Mucosa of stomach (tissue), 1 donor: ENCODE measurements around the gene CEP43.
"Not testable (repeated sequence)": the region's sequence is repeated elsewhere in the genome, so short reads cannot be mapped to it uniquely, and the experiment has no call there.

Source experiments
- H3K27me3 ChIP-seq: one replicate; pipeline ENCODE4 v1.7.0; 2013; ENCODE audit warnings: mild to moderate bottlenecking, low read length; ENCODE audit not compliant: control insufficient read depth, insufficient read depth
- H3K36me3 ChIP-seq: one replicate; pipeline ENCODE4 v1.7.0; 2013; ENCODE audit warnings: low read length; ENCODE audit not compliant: control insufficient read depth, insufficient read depth
- H3K4me1 ChIP-seq: one replicate; pipeline ENCODE4 v1.7.0; 2013; ENCODE audit warnings: mild to moderate bottlenecking, low read length; ENCODE audit not compliant: control insufficient read depth, insufficient read depth
- H3K4me3 ChIP-seq: one replicate; pipeline ENCODE4 v1.7.0; 2013; ENCODE audit warnings: low read length
- H3K9ac ChIP-seq: one replicate; pipeline ENCODE4 v1.7.0; 2013; ENCODE audit warnings: mild to moderate bottlenecking, low read length, moderate library complexity
- H3K9me3 ChIP-seq: one replicate; pipeline ENCODE4 v1.7.0; 2013; ENCODE audit warnings: mild to moderate bottlenecking, low read length, moderate library complexity; ENCODE audit not compliant: control insufficient read depth
- donor health status: Pancreatic carcinoma.

The CEP43 gene, protein sequence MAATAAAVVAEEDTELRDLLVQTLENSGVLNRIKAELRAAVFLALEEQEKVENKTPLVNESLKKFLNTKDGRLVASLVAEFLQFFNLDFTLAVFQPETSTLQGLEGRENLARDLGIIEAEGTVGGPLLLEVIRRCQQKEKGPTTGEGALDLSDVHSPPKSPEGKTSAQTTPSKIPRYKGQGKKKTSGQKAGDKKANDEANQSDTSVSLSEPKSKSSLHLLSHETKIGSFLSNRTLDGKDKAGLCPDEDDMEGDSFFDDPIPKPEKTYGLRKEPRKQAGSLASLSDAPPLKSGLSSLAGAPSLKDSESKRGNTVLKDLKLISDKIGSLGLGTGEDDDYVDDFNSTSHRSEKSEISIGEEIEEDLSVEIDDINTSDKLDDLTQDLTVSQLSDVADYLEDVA

DNA sequence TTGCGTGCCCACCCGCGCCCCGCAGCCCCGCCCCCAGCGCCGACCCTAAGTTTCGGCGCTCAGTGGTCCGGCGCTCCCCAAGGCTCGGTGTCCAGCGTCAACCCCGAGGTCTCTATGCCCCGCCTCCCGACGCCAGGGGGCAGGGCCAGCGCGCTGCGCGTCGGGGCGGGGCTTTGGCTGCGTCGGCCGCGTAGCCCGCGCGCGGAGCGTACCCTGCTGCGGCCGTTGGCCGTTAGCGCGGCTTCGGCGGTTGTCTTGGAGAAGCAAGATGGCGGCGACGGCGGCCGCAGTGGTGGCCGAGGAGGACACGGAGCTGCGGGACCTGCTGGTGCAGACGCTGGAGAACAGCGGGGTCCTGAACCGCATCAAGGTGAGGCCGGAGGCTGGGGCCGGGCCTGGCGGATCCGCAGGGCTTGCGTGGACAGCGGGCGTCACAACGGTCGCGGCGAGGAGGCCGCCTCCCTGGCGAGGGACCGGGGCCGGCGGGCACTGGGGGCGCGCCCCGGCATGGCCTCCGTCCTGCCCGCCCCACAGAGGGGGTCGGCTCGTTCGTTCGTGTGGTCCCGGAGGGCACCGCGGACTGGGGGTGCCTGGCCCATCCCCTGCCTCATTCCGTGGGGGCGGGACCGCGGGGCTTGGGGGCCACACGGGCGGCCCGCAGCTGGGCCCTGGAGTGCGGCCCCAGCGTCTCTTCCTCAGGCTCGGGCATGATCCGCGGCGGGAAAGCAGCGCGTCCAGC, at the start of gene CEP43:
TSS of gene CEP43 (plus strand) at position 253 of the 739 bp plus-strand sequence. CDS start at position 269, 16 bp downstream.
- peak within 1 kb of the TSS; percentile 77 for H3K9ac ChIP-seq
- no peaks in the 10 kb centered on the region for H3K27me3 ChIP-seq
- peaks cover 15% of the 10 kb centered on the region for H3K4me1 ChIP-seq
- no peaks in the 10 kb centered on the region for H3K9me3 ChIP-seq
- H3K4me3 ChIP-seq, result peak within 1 kb of the TSS; percentile 86
- H3K36me3 ChIP-seq, result no peaks in the 10 kb centered on the region

DNA sequence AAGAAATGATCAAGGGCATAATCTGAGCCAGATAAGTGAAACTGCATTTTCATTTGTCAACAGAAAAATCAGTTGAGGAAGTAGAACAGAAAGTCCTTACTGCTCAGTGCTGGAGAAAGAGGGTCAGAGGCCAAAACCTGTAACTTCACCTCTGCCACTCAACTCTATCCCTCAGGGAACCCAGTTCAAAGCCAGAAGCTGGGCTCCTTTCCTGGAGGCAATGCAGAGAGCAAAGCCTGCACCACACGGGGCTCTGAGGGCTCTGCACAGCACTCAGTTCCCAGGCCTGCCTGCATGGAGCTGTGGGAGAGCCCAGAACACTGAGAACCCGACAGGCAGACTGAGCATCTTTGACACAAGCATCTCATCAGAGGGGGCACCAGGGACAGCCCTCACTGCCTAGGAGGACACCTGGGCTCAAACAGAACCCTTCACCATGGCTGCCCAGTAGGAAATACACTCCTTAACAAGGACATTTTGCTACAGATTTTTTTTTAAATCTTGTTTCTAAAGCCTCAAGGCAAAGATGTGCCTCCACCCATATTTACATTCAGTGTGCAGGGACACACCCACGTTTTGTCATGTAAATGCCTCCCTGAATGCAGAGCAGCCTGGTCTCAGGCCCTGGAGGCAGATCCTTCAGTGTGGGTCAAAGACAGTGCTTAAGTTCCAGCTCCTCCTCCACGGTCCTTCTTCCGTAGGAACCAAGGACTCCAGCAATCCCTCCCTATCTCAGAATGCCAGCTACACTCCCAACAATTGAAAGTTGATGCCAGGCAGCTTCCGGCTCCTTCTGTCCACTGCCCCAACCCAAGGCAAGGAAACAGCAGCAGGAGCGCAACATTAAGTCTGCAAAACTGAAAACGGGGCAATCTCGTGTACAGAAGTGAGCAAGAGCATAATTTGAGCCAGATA, 49.4 kb upstream of the CEP43 start:
- H3K36me3 ChIP-seq, result peaks cover 6% of the 10 kb centered on the region
- H3K27me3 ChIP-seq, result no peaks in the 10 kb centered on the region
- peak overlapping the region; percentile 64 for H3K9ac ChIP-seq
- H3K4me1 ChIP-seq, result peaks cover 24% of the 10 kb centered on the region
- peak overlapping the region; percentile 57 for H3K4me3 ChIP-seq
- no peaks in the 10 kb centered on the region for H3K9me3 ChIP-seq

DNA sequence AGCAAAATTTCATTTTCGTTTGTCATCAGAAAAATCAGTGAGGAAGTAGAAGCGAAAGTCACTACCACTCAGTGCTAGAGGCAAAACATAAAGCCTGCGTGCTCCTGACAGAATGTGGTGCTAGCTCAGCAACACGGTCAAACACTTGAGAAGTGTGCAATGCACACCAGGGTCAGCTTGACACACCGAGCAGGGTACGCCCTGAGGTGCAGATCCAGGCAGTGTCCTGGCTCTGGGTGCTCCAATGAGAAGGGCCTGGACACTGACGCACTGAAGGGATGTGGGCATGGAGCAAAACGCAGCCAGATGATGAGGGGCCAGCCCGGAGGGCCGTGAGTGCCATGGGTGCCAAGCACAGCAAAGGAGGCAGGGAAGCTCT, 48.8 kb upstream of the CEP43 start:
- Histone ChIP-seq H3K36me3 (peaks cover 6% of the 10 kb centered on the region), H3K27me3 (no peaks in the 10 kb centered on the region), H3K4me1 (peaks cover 24% of the 10 kb centered on the region), H3K9me3 (no peaks in the 10 kb centered on the region), H3K9ac (peak overlapping the region; percentile 40), H3K4me3 (peak overlapping the region; percentile 57)

DNA sequence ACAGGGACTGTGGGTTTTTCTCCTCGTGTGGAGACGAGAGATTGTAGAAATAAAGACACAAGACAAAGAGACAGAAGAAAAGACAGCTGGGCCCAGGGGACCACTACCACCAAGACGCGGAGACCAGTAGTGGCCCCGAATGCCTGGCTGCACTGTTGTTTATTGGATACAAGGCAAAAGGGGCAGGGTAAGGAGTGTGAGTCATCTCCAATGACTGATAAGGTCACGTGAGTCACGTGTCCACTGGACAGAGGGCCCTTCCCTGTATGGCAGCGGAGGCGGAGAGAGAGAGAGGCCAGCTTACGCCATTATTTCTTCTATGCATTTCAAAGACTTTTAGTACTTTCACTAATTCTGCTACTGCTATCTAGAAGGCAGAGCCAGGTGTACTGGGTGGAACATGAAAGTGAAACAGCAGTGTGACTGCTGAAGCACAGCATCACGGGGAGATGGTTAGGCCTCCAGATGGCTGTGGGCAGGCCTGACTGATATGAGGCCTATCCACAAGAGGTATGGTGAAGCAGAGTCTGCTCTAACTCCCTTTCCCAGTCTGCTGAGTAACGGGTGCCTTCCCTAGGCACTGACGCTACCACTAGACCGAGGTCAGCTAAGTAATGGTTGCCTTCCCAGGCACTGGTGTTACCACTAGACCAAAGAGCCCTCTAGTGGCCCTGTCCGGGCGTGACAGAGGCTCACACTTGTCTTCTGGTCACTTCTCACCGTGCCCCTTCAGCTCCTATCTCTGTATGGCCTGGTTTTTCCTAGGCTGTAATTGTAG, 48.1 kb upstream of the CEP43 start:
- not testable (repeated sequence) for H3K27me3 ChIP-seq, H3K9ac ChIP-seq, H3K9me3 ChIP-seq, H3K4me3 ChIP-seq, H3K36me3 ChIP-seq
- H3K4me1 ChIP-seq, result peaks cover 24% of the 10 kb centered on the region

DNA sequence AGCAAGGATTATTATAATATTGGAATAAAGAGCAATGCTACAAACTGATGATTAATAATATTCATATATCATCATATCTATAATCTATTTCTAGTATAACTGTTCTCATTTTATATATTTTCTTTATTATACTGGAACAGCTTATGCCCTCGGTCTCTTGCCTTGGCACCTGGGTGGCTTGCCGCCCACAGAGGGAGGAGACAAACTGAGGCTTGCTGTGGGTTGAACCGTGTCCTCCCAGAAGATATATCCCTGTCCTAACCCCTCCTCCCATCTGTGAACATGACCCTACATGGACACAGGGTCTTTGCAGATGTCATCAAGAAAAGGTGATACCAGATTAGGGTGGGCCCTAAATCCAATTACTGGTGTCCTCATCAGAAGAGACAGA, 47.5 kb upstream of the CEP43 start:
- Histone ChIP-seq H3K9me3 (no peaks in the 10 kb centered on the region), H3K36me3 (peaks cover 6% of the 10 kb centered on the region), H3K27me3 (no peaks in the 10 kb centered on the region), H3K4me1 (peaks cover 24% of the 10 kb centered on the region), H3K4me3 (no peak overlapping the region), H3K9ac (no peak overlapping the region)

DNA sequence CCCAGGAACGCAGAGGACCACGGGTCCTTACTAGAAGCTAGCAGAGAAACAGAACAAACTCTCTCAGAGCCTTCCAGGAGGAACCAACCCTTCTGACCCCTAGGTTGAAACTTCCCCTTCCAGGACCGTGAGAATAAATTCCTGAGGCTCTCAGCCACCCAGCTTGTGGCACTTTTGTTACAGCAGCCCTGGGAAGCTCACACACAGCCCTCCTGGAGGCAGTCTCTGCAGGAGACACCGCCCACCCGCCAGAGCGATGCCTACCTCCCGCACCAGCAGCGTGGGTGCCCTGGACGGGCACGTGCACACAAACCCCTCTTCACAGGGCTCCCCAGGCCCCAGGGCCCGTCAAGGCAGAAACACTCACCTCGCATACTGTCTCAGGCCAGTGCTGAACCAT, 47.1 kb upstream of the CEP43 start:
- Histone ChIP-seq H3K9me3 (no peaks in the 10 kb centered on the region), H3K4me3 (no peak overlapping the region), H3K4me1 (peaks cover 26% of the 10 kb centered on the region)

DNA sequence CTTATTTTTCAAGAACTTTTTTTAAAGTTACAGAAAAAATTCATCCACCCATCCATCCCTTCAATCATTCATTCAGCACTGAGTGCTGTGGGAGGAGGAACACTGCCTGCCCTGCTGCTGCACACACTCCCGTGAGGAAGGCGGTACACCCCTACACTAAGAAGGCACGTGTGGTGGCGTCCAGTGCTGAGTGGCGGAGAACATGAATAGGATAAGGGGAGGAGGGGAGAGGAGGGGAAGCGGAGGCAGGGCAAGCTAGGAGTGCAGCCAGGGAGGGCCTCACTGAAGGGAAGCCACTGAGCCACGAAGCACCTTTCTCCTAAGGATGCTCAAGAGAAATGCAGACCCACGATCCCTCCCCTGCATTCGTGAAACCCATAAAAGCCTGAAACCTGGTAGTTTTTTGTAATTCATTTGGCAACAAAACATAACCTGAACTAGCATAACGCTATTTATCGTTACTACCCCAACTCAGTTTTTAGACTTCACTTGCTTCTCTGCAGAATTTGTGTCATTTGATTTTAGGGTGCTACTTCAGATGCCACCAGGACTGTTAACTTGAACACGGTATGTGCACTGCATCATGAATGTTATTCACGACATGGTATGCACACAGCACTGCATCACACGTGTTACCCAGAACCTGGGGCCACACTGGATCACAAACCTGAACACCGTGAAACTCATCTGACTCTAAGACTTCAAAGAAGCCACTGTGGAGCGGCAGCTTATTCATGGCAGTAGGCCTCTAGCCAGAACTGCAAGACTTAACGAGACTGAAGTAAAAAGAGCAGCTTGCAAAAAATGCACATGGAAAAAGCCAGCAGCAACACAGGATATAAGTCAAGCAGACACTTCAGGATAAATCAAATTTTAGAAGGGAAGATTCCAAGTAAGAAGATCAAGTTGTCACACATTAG, 46.4 kb upstream of the CEP43 start:
- H3K9me3 ChIP-seq, result no peaks in the 10 kb centered on the region
- H3K4me3 ChIP-seq, result no peak overlapping the region
- H3K4me1 ChIP-seq, result peaks cover 33% of the 10 kb centered on the region
- no peak overlapping the region for H3K9ac ChIP-seq
- H3K36me3 ChIP-seq, result no peaks in the 10 kb centered on the region
- H3K27me3 ChIP-seq, result no peaks in the 10 kb centered on the region

More for the DNA sequence above, 47.1 kb upstream of the CEP43 start:
- no peak overlapping the region for H3K9ac ChIP-seq
- H3K36me3 ChIP-seq, result peaks cover 4% of the 10 kb centered on the region
- no peaks in the 10 kb centered on the region for H3K27me3 ChIP-seq

DNA sequence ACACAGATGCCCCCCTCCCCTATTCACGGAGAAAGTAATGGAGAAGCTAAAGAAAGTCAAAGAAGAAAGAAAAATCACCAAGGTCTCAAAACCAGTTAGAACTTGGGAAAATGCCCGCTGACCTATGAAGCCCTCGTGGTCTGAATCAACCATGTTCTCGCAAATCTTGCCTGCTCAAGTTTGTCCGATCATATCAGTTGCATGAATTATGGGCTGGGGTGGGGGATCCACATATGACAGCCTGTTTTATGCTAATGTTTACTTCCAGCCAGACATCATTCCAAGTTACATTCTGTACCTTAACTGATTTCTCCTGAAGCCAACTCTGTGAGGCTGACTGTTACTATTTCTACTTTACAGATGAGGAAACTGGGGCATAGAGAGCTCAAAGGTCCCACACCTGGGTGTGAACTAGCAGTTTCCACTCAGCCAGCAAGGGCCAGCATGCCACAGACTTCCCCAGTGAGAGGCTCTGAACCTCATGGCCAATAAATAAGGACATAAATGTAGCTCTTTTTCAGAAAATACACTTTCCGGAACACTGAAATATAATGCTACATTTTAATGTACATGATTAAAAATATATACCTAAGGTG, 45.0 kb upstream of the CEP43 start:
- Histone ChIP-seq H3K4me1 (peaks cover 42% of the 10 kb centered on the region), H3K9me3 (no peaks in the 10 kb centered on the region), H3K4me3 (no peak overlapping the region), H3K27me3 (no peaks in the 10 kb centered on the region), H3K9ac (no peak overlapping the region), H3K36me3 (no peaks in the 10 kb centered on the region)

DNA sequence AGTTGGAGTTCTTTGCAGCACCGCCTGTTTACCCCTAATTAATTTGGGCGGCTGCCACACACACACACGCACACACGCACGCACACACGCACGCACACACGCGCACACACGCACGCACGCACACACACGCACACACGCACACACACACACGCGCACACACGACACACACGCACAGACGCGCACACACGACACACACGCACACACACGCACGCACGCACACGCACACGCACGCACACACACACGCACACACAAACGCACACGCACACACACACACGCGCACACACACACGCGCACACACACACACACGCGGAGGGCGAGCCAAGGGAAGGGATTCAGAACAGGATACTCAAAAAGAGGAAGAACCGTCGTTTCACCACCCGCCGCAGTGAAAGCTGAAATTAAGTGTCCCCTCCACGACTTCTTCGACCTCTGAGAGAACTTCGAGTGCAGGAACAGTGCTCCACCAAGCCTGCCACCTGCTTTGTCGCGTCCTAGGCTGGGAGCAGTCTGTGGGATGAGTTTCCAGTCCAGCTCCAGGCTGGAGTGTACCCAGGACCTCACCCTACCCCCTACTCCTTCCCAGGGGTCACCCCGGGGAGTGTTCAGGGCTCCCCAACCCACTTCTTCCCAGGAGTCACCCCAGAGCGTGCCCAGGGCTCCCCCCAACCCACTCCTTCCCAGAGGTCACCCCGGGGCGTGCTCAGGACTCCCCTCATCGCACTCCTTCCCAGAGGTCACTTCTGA, 43.9 kb upstream of the CEP43 start:
- no peaks in the 10 kb centered on the region for H3K9me3 ChIP-seq
- peak overlapping the region; percentile 72 for H3K9ac ChIP-seq
- no peaks in the 10 kb centered on the region for H3K27me3 ChIP-seq
- peaks cover 37% of the 10 kb centered on the region for H3K4me1 ChIP-seq
- H3K36me3 ChIP-seq, result no peaks in the 10 kb centered on the region
- H3K4me3 ChIP-seq, result peak overlapping the region; percentile 57

DNA sequence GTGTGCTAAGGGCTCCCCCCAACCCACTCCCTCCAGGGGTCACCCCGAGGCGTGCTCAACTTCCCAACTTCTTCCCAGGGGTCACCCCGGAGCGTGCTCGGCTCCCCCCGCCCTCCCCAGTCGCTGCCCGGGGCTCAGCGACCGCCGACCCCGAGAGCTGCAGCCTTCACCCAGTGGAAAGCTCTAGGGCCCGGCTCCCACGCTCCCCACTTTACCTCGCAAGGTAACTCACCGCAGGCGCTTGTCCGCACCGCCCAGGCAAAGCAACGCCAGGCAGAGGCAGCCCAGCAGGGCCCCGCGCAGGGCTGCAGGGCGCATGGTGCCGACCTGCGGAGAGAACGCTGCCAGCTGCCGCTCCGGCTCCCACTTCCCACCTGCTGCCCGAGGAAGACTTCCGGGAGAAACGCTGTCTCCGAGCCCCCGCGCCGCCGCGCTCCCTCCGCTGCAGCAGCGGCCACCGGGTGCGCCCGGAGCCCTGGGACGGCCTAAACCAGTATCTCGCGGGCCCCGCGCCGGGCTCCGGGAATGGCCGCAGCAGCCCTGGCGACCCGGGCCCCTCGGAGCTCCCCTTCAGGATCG, 43.2 kb upstream of the CEP43 start:
- peaks cover 34% of the 10 kb centered on the region for H3K4me1 ChIP-seq
- H3K36me3 ChIP-seq, result no peaks in the 10 kb centered on the region
- H3K4me3 ChIP-seq, result peak overlapping the region; percentile 57
- no peaks in the 10 kb centered on the region for H3K27me3 ChIP-seq
- no peaks in the 10 kb centered on the region for H3K9me3 ChIP-seq
- peak overlapping the region; percentile 72 for H3K9ac ChIP-seq
